GM12878 (cell line): Measurements from ENCODE around the gene SVEP1. TPM values are rescaled to one million over a fixed set of nuclear protein-coding genes. Genes with fewer than 3 reads are reported as not detected.

Source experiments
- ATAC-seq: fragments of 200-7000 bp; cut with Tn5 transposase; 3 replicates; pipeline ENCODE4 v1.9.1; 2020; ENCODE audit warnings: mild to moderate bottlenecking, moderate library complexity
- BruUV-seq: library from RNA; stranded (reverse); fragments of 400-500 nt; replicated peaks from 2 replicates; lab custom pipeline; 2021; lab: Mats Ljungman, UMichigan
- CTCF ChIA-PET: fragments of 300-600 bp; sonication (Branson Sonifier 250); formaldehyde crosslinking; extraction: SDS; loops from one replicate; lab custom pipeline; 2021; ENCODE audit warnings: inconsistent platforms; lab: Yijun Ruan, JAX
- POLR2A ChIA-PET: fragments of 350-600 bp; formaldehyde crosslinking; extraction: SDS; loops from one replicate; lab custom pipeline; 2021; ENCODE audit warnings: inconsistent platforms; lab: Charles Lee
- RAD21 ChIA-PET: fragments of 300-600 bp; sonication (Branson Sonifier 250); formaldehyde crosslinking; loops from one replicate; lab custom pipeline; 2023; ENCODE audit warnings: antibody characterized with exemption; ENCODE audit not compliant: unreplicated experiment; lab: Charles Lee
- SMC1A ChIA-PET: fragments of 300-600 bp; sonication (Branson Sonifier 250); formaldehyde crosslinking; loops from one replicate; lab custom pipeline; 2023; ENCODE audit not compliant: unreplicated experiment, uncharacterized antibody; lab: Charles Lee
- DNase-seq: peaks from one replicate; pipeline ENCODE4 v3.0.0-alpha.2; 2011; ENCODE audit warnings: low read depth, low spot score
- FAIRE-seq: peaks from 3 replicates; lab custom pipeline; 2011; peaks lifted over from hg19 to GRCh38; lab: Jason Lieb, UNC
- H2AFZ ChIP-seq: 2 replicates; pipeline ENCODE4 v1.6.0; 2011; ENCODE audit warnings: low read depth, low read length, control low read depth; ENCODE audit not compliant: control insufficient read depth
- H3K27ac ChIP-seq: 2 replicates; pipeline ENCODE4 v1.5.1; 2011; ENCODE audit warnings: control low read depth; ENCODE audit not compliant: control insufficient read depth, insufficient read depth
- H3K27me3 ChIP-seq, 2 experiments: replicated peaks in 1 of 2; 2 replicates each; pipeline versions ENCODE4 v1.6.0 to v1.6.1; 2011; ENCODE audit warnings: low read length in 1 of 2; ENCODE audit not compliant: control insufficient read depth in 2 of 2, insufficient read depth in 2 of 2
- H3K36me3 ChIP-seq, 2 experiments: 2 replicates each; pipeline ENCODE4 v1.5.1; 2011; ENCODE audit warnings: low read length in 1 of 2; ENCODE audit not compliant: control insufficient read depth in 2 of 2, insufficient read depth in 2 of 2
- H3K4me1 ChIP-seq: 2 replicates; pipeline ENCODE4 v1.6.1; 2011; ENCODE audit warnings: mild to moderate bottlenecking, low read length, moderate library complexity, mixed read lengths; ENCODE audit not compliant: control insufficient read depth, insufficient read depth
- H3K4me2 ChIP-seq: 2 replicates; pipeline ENCODE4 v1.6.0; 2011; ENCODE audit warnings: control low read depth; ENCODE audit not compliant: control insufficient read depth, insufficient read depth
- H3K4me3 ChIP-seq: fragments of 200-600 bp; sonication (generic); 2 replicates; pipeline ENCODE4 v1.5.1; 2016
- H3K79me2 ChIP-seq: 2 replicates; pipeline ENCODE4 v1.6.0; 2011; ENCODE audit warnings: low read length; ENCODE audit not compliant: control insufficient read depth, insufficient read depth
- H3K9ac ChIP-seq: 2 replicates; pipeline ENCODE4 v1.8.0; 2011; ENCODE audit warnings: low read length, control low read depth, mixed read lengths; ENCODE audit not compliant: control insufficient read depth, insufficient read depth
- H3K9me3 ChIP-seq: replicated peaks from 3 replicates; pipeline ENCODE4 v1.5.1; 2011; ENCODE audit warnings: mild to moderate bottlenecking, low read length; ENCODE audit not compliant: control insufficient read depth, insufficient read depth
- H4K20me1 ChIP-seq: 2 replicates; pipeline ENCODE4 v1.6.0; 2011; ENCODE audit not compliant: control insufficient read depth, insufficient read depth
- CREB1 ChIP-seq: IDR thresholded peaks from 2 replicates; pipeline ENCODE4 v1.6.1; 2012; ENCODE audit warnings: low read depth, mild to moderate bottlenecking, inconsistent platforms
- HDAC2 ChIP-seq: fragments of 200-600 bp; sonication (generic); IDR thresholded peaks from 2 replicates; pipeline ENCODE4 v1.6.1; 2017
- MLLT1 ChIP-seq: fragments of 450-650 bp; IDR thresholded peaks from 2 replicates; pipeline ENCODE4 v1.6.1; 2016; ENCODE audit warnings: mild to moderate bottlenecking
- MTA2 ChIP-seq: fragments of 450-650 bp; IDR thresholded peaks from 2 replicates; pipeline ENCODE4 v1.6.1; 2016; ENCODE audit warnings: low read depth, mild to moderate bottlenecking, moderate library complexity
- RBBP5 ChIP-seq: fragments of 200-600 bp; sonication (generic); conservative IDR thresholded peaks from 2 replicates; pipeline ENCODE4 v1.6.1; 2016
- SREBF1 ChIP-seq: IDR thresholded peaks from 2 replicates; pipeline ENCODE4 v1.6.1; 2012; ENCODE audit warnings: mild to moderate bottlenecking, low read length
- ZSCAN29 ChIP-seq: fragments of 450-650 bp; IDR thresholded peaks from 2 replicates; pipeline ENCODE4 v1.6.1; 2017; ENCODE audit warnings: mild to moderate bottlenecking, moderate library complexity
- WGBS: methylation state at CpG from one replicate; pipeline ENCODE4 v1.1.6; 2016; ENCODE audit warnings: low lambda C conversion rate; ENCODE audit not compliant: insufficient replicate concordance, insufficient coverage; ENCODE audit errors: missing lambda C conversion rate; 5-methylcytosine and 5-hydroxymethylcytosine counted together
- in situ Hi-C: fragments of 300-500 bp; cut with MboI; formaldehyde crosslinking; loops from 9 replicates; pipeline ENCODE4 v1.14.3; 2018; ENCODE audit warnings: mixed read lengths
- intact Hi-C: fragments of 100-400 bp; cut with micrococcal nuclease; formaldehyde crosslinking; loops from one replicate; pipeline ENCODE4 v1.14.2; 2022; ENCODE audit not compliant: unreplicated experiment
- polyA plus RNA-seq, 11 experiments: library from polyadenylated mRNA; depleted of rRNA in 4 of 11; unstranded in 6 of 11; stranded (reverse) in 5 of 11; fragments of >200 nt; fragmentation: Nextera tagmentation in 4 of 11; fragmentation: Illumina TruSeq in 1 of 11; extraction: Ambion mirVana in 4 of 11; extraction: Trizol in 1 of 11; gene quantifications; 1 replicate in 1 of 11; 2 replicates in 10 of 11; pipeline versions ENCODE4 v1.2.1 to v1.2.3, GENCODE V29; 2011 to 2016; ENCODE audit warnings: inconsistent platforms in 2 of 11, missing spikeins in 2 of 11, low read depth in 1 of 11
- total RNA-seq, 4 experiments: library from RNA; depleted of rRNA in 3 of 4; stranded (reverse); fragments of >200 nt in 3 of 4; fragmentation: Illumina TruSeq in 1 of 4; extraction: Trizol in 1 of 4; gene quantifications; 2 replicates each; pipeline versions ENCODE4 v1.2.1 to v1.2.3, GENCODE V29; 2013 to 2021

SVEP1 gene
- total and polyA plus RNA-seq, 10 of the 15 experiments (the other 5 are each of a cell fraction or from before 2014, with no cell fraction given), result under 0.01 to 0.05 (median 0.01) TPM; not detected in 5

- ChIA-PET SMC1A (no interaction called here), RAD21 (no interaction called here), POLR2A (no interaction called here), CTCF (no interaction called here)
- Histone ChIP-seq H3K9me3 (no peaks in the 10 kb centered on the region), H3K4me1 (no peaks in the 10 kb centered on the region), H3K4me3 (no peak overlapping the region), H3K27me3 (no peaks in the 10 kb centered on the region), H3K4me2 (no peak overlapping the region), H3K9ac (no peak overlapping the region), H4K20me1 (no peaks in the 10 kb centered on the region), H3K36me3 (no peaks in the 10 kb centered on the region), H2AFZ (no peak overlapping the region), H3K27ac (no peak overlapping the region), H3K79me2 (no peaks in the 10 kb centered on the region)
- TF ChIP-seq MLLT1, result no peak
- no peak for TF ChIP-seq SREBF1
- TF ChIP-seq HDAC2, result no peak
- no peak for TF ChIP-seq ZSCAN29
- no peak for TF ChIP-seq CREB1
- TF ChIP-seq RBBP5, result no peak
- TF ChIP-seq MTA2, result no peak
- no TSS peak for BruUV-seq
- no peak for ATAC-seq
- FAIRE-seq, result no peak
- intact Hi-C loops (no loop called here), in situ Hi-C loops (no loop called here)
- WGBS, result 14% methylated on average over 4 of the region's 4 CpGs
- DNase-seq, result no peak
Measured at GRCh38 chr9:110537841-110538646, 41.5 kb downstream of the SVEP1 start.
